ENCODE measurements around the gene CHST7. TPM values are rescaled to one million over a fixed set of nuclear protein-coding genes. Genes with fewer than 3 reads are reported as not detected.
A peak's percentile ranks its signal among the peaks of the same experiment; 100 is the strongest.

Gene CHST7
- total RNA-seq, 1 experiment from 2014 or later = 17.1 TPM

- no peak overlapping the region for H4K5ac ChIP-seq (ENCODE audit: insufficient read length, low read depth, low read length)
- H3K27me3 Mint-ChIP-seq (ENCODE audit: low read depth) = no peaks in the 10 kb centered on the region; the same call in 1 of the 2 replicates
These were observed 55.2 kb downstream of the CHST7 start for GRCh38 chrX:46628460-46629371.

More at GRCh38 chrX:46628460-46629371, 55.2 kb downstream of the CHST7 start:
- no peak overlapping the region for H2AFZ ChIP-seq (ENCODE audit: low read length)
- no peak overlapping the region for H4K8ac ChIP-seq (replicated peaks; ENCODE audit: insufficient read length, low read depth, low read length)
- H3K4ac ChIP-seq (ENCODE audit: low read depth, low read length) = no peak overlapping the region
- WGBS (ENCODE audit: extremely low coverage, insufficient read length, low lambda C conversion rate) = no CpG with 5 or more reads among the region's 6 CpGs
- DNase-seq = no peak
- H3K4me1 ChIP-seq (ENCODE audit: insufficient read depth, low read length) = peaks cover 4% of the 10 kb centered on the region; the same call in 1 of the 2 replicates
- no peak overlapping the region for H2BK15ac ChIP-seq (ENCODE audit: low read depth, low read length)
- no peak overlapping the region for H3K18ac ChIP-seq (ENCODE audit: insufficient read length, low read depth, low read length)
- no peaks in the 10 kb centered on the region for H3K79me2 ChIP-seq (ENCODE audit: insufficient read depth, low read length)
- Mint-ChIP-seq H3K4me1 (peaks cover 14 to 16% of the 10 kb centered on the region in 2 experiments), H3K4me3 (no peak overlapping the region), H3K9me3 (peaks cover 69 to 73% of the 10 kb centered on the region in 2 experiments), H3K36me3 (ENCODE audit: insufficient read depth in 1 of 3, low read depth in 3 of 3) (peaks cover 9 to 43% (median 35%) of the 10 kb centered on the region in 3 experiments; a peak in 6 of 7 replicates), H3K27ac (peak overlapping the region in 1 of 3 experiments; percentile 44; a peak in 2 of 7 replicates)
- no peaks in the 10 kb centered on the region for H3K79me1 ChIP-seq (ENCODE audit: insufficient read depth, low read depth, low read length, poor library complexity, severe bottlenecking)
- no peaks in the 10 kb centered on the region; the same call in 1 of the 2 replicates for H3K27me3 ChIP-seq (ENCODE audit: insufficient read depth, low read length)
- H3K14ac ChIP-seq (ENCODE audit: insufficient read depth, low read length) = no peak overlapping the region
- no peaks in the 10 kb centered on the region for H4K20me1 ChIP-seq (ENCODE audit: control insufficient read depth, insufficient read depth, insufficient read length)
- H3K9ac ChIP-seq (ENCODE audit: extremely low read depth, insufficient read length, low read length) = no peak overlapping the region
- H3T11ph ChIP-seq (ENCODE audit: low read length) = no peak overlapping the region
- H3K27ac ChIP-seq (ENCODE audit: insufficient read length, low read depth, low read length) = no peak overlapping the region
- no peak overlapping the region for H3K23ac ChIP-seq (ENCODE audit: insufficient read length, low read depth, low read length)
- H4K91ac ChIP-seq (ENCODE audit: insufficient read length, low read depth, low read length) = no peak overlapping the region
- no peak overlapping the region for H2AK5ac ChIP-seq (ENCODE audit: insufficient read length, low read length)
- TF ChIP-seq, protein P1, sequence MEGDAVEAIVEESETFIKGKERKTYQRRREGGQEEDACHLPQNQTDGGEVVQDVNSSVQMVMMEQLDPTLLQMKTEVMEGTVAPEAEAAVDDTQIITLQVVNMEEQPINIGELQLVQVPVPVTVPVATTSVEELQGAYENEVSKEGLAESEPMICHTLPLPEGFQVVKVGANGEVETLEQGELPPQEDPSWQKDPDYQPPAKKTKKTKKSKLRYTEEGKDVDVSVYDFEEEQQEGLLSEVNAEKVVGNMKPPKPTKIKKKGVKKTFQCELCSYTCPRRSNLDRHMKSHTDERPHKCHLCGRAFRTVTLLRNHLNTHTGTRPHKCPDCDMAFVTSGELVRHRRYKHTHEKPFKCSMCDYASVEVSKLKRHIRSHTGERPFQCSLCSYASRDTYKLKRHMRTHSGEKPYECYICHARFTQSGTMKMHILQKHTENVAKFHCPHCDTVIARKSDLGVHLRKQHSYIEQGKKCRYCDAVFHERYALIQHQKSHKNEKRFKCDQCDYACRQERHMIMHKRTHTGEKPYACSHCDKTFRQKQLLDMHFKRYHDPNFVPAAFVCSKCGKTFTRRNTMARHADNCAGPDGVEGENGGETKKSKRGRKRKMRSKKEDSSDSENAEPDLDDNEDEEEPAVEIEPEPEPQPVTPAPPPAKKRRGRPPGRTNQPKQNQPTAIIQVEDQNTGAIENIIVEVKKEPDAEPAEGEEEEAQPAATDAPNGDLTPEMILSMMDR (conservative IDR thresholded peaks at IDR 0.05) = no peak
- H2BK12ac ChIP-seq (ENCODE audit: insufficient read length, low read depth, low read length) = no peak overlapping the region
- peaks cover 34% of the 10 kb centered on the region for H3K9me3 ChIP-seq (ENCODE audit: control insufficient read depth, low read depth, low read length)
- no peak overlapping the region for H2BK5ac ChIP-seq (ENCODE audit: insufficient read length, low read length)
- no peaks in the 10 kb centered on the region for H3K23me2 ChIP-seq (ENCODE audit: insufficient read length, low read depth, low read length, poor library complexity, severe bottlenecking)
- no peak overlapping the region for H3K4me2 ChIP-seq (ENCODE audit: insufficient read depth, insufficient read length, low read length)
- H3K56ac ChIP-seq (ENCODE audit: insufficient read length, low read depth, low read length) = no peak overlapping the region
- H2BK20ac ChIP-seq (ENCODE audit: low read depth, low read length, poor library complexity, severe bottlenecking) = no peak overlapping the region
- H2BK120ac ChIP-seq (ENCODE audit: low read depth, low read length, poor library complexity, severe bottlenecking) = no peak overlapping the region

All from H9 (cell line).